HEK293 (cell line): Measurements from ENCODE around the gene ISM2.
A peak's percentile ranks its signal among the peaks of the same experiment; 100 is the strongest.

Experiments used
- CTCF ChIA-PET: fragments of 350-600 bp; formaldehyde crosslinking; extraction: SDS; loops from one replicate; lab custom pipeline; 2021; ENCODE audit warnings: antibody characterized with exemption; lab: Yijun Ruan, JAX
- POLR2A ChIA-PET: fragments of 300-600 bp; formaldehyde crosslinking; extraction: SDS; loops from one replicate; lab custom pipeline; 2020; ENCODE audit warnings: antibody characterized with exemption, inconsistent platforms; lab: Yijun Ruan, JAX
- H3K27ac ChIP-seq: fragments of 200-500 bp; sonication (Bioruptor generic); 2 replicates; pipeline ENCODE4 v1.5.1; 2014; ENCODE audit warnings: low read depth, low read length, control low read depth, inconsistent platforms; ENCODE audit errors: extremely low read depth
- H3K36me3 ChIP-seq, 2 experiments: fragments of 200-500 bp in 1 of 2; sonication (Bioruptor generic) in 1 of 2; 1 replicate in 1 of 2; 2 replicates in 1 of 2; pipeline ENCODE4 v1.5.1; 2014 to 2017; ENCODE audit warnings: inconsistent platforms in 2 of 2, low read length in 2 of 2; ENCODE audit not compliant: control insufficient read depth in 2 of 2, insufficient read depth in 1 of 2
- H3K4me1 ChIP-seq: fragments of 200-500 bp; sonication (Bioruptor generic); 2 replicates; pipeline ENCODE4 v1.5.1; 2014; ENCODE audit warnings: mild to moderate bottlenecking, low read length, inconsistent platforms; ENCODE audit not compliant: control insufficient read depth, insufficient read depth
- H3K4me3 ChIP-seq: 2 replicates; pipeline ENCODE4 v1.5.1; 2011; ENCODE audit warnings: low read depth, mild to moderate bottlenecking, control low read depth, low read length, moderate library complexity
- H3K9me3 ChIP-seq: fragments of 200-500 bp; sonication (Bioruptor generic); 2 replicates; pipeline ENCODE4 v1.5.1; 2014; ENCODE audit warnings: low read depth, low read length, inconsistent platforms; ENCODE audit not compliant: control insufficient read depth, insufficient read depth
- GLIS1 ChIP-seq: fragments of 450-650 bp; formaldehyde crosslinking; IDR thresholded peaks from 2 replicates; pipeline ENCODE4 v1.5.1; 2016; ENCODE audit warnings: missing biosample characterization, missing genetic modification characterization
- GLIS2 ChIP-seq: fragments of 450-650 bp; formaldehyde crosslinking; IDR thresholded peaks from 2 replicates; pipeline ENCODE4 v1.5.1; 2016; ENCODE audit warnings: missing biosample characterization, missing genetic modification characterization
- HOXD13 ChIP-seq: sonication (generic); formaldehyde crosslinking; IDR thresholded peaks from 2 replicates; pipeline ENCODE4 v1.8.0; 2022; ENCODE audit warnings: missing genetic modification reagents, borderline replicate concordance
- PRDM2 ChIP-seq: fragments of 450-650 bp; formaldehyde crosslinking; IDR thresholded peaks from 2 replicates; pipeline ENCODE4 v1.5.1; 2016; ENCODE audit warnings: missing biosample characterization, missing genetic modification characterization, borderline replicate concordance
- REST ChIP-seq: fragments of 450-650 bp; formaldehyde crosslinking; IDR thresholded peaks from 2 replicates; pipeline ENCODE4 v1.5.1; 2016; ENCODE audit warnings: missing biosample characterization, missing genetic modification characterization
- SP2 ChIP-seq: fragments of 450-650 bp; formaldehyde crosslinking; IDR thresholded peaks from 2 replicates; pipeline ENCODE4 v1.5.1; 2016; ENCODE audit warnings: missing biosample characterization, missing genetic modification characterization
- YY1 ChIP-seq: fragments of 450-650 bp; formaldehyde crosslinking; IDR thresholded peaks from 2 replicates; pipeline ENCODE4 v1.5.1; 2018; ENCODE audit warnings: missing biosample characterization, missing genetic modification characterization
- ZBTB20 ChIP-seq: fragments of 450-650 bp; formaldehyde crosslinking; IDR thresholded peaks from 2 replicates; pipeline ENCODE4 v1.5.1; 2016; ENCODE audit warnings: missing biosample characterization, missing genetic modification characterization
- ZBTB26 ChIP-seq: fragments of 450-650 bp; formaldehyde crosslinking; optimal IDR thresholded peaks from 2 replicates; pipeline ENCODE3; 2016; ENCODE audit warnings: missing biosample characterization, mild to moderate bottlenecking, missing genetic modification characterization
- ZBTB48 ChIP-seq: fragments of 450-650 bp; formaldehyde crosslinking; IDR thresholded peaks from 2 replicates; pipeline ENCODE4 v1.5.1; 2016; ENCODE audit warnings: missing biosample characterization, missing genetic modification characterization
- ZIC2 ChIP-seq: fragments of 450-650 bp; formaldehyde crosslinking; IDR thresholded peaks from 2 replicates; pipeline ENCODE4 v1.5.1; 2016; ENCODE audit warnings: missing biosample characterization, missing genetic modification characterization
- ZNF223 ChIP-seq: fragments of 450-650 bp; formaldehyde crosslinking; IDR thresholded peaks from 2 replicates; pipeline ENCODE4 v1.5.1; 2016; ENCODE audit warnings: missing biosample characterization, missing genetic modification characterization
- ZNF426 ChIP-seq: fragments of 450-650 bp; formaldehyde crosslinking; IDR thresholded peaks from 2 replicates; pipeline ENCODE4 v1.5.1; 2017; ENCODE audit warnings: missing biosample characterization, missing genetic modification characterization, mild to moderate bottlenecking, inconsistent platforms, moderate library complexity
- ZNF449 ChIP-seq: fragments of 450-650 bp; formaldehyde crosslinking; IDR thresholded peaks from 2 replicates; pipeline ENCODE4 v1.5.1; 2017; ENCODE audit warnings: missing biosample characterization, mild to moderate bottlenecking, missing genetic modification characterization, moderate library complexity
- ZNF549 ChIP-seq: fragments of 450-650 bp; IDR thresholded peaks from 2 replicates; pipeline ENCODE4 v1.5.1; 2018; ENCODE audit warnings: missing biosample characterization, missing genetic modification characterization, mild to moderate bottlenecking, inconsistent platforms, moderate library complexity
- ZNF626 ChIP-seq: fragments of 450-650 bp; sonication (Bioruptor Pico); formaldehyde crosslinking; IDR thresholded peaks from 2 replicates; pipeline ENCODE4 v1.5.1; 2018; ENCODE audit warnings: missing biosample characterization, missing genetic modification characterization, inconsistent platforms
- ZNF843 ChIP-seq: fragments of 450-650 bp; formaldehyde crosslinking; IDR thresholded peaks from 2 replicates; pipeline ENCODE4 v1.5.1; 2016; ENCODE audit warnings: missing biosample characterization, missing genetic modification characterization
- ZSCAN30 ChIP-seq: fragments of 450-650 bp; IDR thresholded peaks from 2 replicates; pipeline ENCODE4 v1.5.1; 2018; ENCODE audit warnings: missing biosample characterization, mild to moderate bottlenecking, missing genetic modification characterization, moderate library complexity

Gene ISM2

GRCh38 chr14:77498120-77498979, at the start of gene ISM2:
Gene ISM2 (minus strand): TSS chr14:77498816. CDS start chr14:77498793, 23 bp downstream.
- Histone ChIP-seq H3K9me3 (no peaks in the 10 kb centered on the region), H3K36me3 (no peaks in the 10 kb centered on the region), H3K27ac (peak within 1 kb of the TSS; percentile 11; the same call in 1 of the 2 replicates), H3K4me1 (no peaks in the 10 kb centered on the region), H3K4me3 (peak within 1 kb of the TSS; percentile 53)
- no peak for TF ChIP-seq ZNF549 (tag by site-specific recombination)
- 0 out of 2 replicates have a peak, but pooled peaks have one; percentile 62 for TF ChIP-seq ZNF223 (tag by site-specific recombination)
- TF ChIP-seq GLIS2 (tag by site-specific recombination) = peak; percentile 57
- peak; percentile 32 for TF ChIP-seq SP2 (tag by site-specific recombination)
- no peak for TF ChIP-seq ZNF426 (tag by site-specific recombination)
- TF ChIP-seq GLIS1 (tag by site-specific recombination) = peak; percentile 51; the same call in 1 of the 2 replicates
- TF ChIP-seq ZSCAN30 = 0 out of 2 replicates have a peak, but pooled peaks have one; percentile 29
- peak; percentile 77 for TF ChIP-seq ZBTB26 (tag by site-specific recombination)
- no peak for TF ChIP-seq PRDM2 (tag by site-specific recombination)
- TF ChIP-seq ZIC2 = peak; percentile 28; the same call in 1 of the 2 replicates
- TF ChIP-seq ZNF626 (tag by site-specific recombination) = no peak
- POLR2A ChIA-PET = interaction anchor here (1.1 kb wide), 1 partner anchor 40 kb away, joined by 3 read pairs; no protein-coding TSS in a partner anchor
- CTCF ChIA-PET = interaction anchor here (0.7 to 1.2 kb wide), 2 partner anchors 40 to 222 kb away, joined by 3 read pairs; no protein-coding TSS in a partner anchor

- no peak overlapping the region for H3K4me3 ChIP-seq
- H3K27ac ChIP-seq = no peak overlapping the region
- peaks cover 9% of the 10 kb centered on the region for H3K4me1 ChIP-seq
- no peaks in the 10 kb centered on the region for H3K9me3 ChIP-seq
- POLR2A ChIA-PET = no interaction called here
- CTCF ChIA-PET = interaction anchor here (1.1 to 1.6 kb wide), 2 partner anchors 42 to 89 kb away, joined by 4 to 5 read pairs; no protein-coding TSS in a partner anchor
- peaks cover 13 to 38% of the 10 kb centered on the region in 2 experiments for H3K36me3 ChIP-seq
- no peak for TF ChIP-seq ZNF449 (tag by site-specific recombination)
- TF ChIP-seq ZBTB48 (tag by site-specific recombination) = no peak
- no peak for TF ChIP-seq HOXD13 (CRISPR knock-in tag)
- TF ChIP-seq ZNF843 = no peak
- TF ChIP-seq ZBTB20 (tag by site-specific recombination) = no peak
- no peak for TF ChIP-seq YY1 (tag by site-specific recombination)
- no peak for TF ChIP-seq REST (tag by site-specific recombination)
Observed at GRCh38 chr14:77547512-77548180, 49.0 kb upstream of the ISM2 start.
